H1 (cell line): ENCODE measurements around the gene LEFTY2. TPM values are rescaled to one million over a fixed set of nuclear protein-coding genes. Genes with fewer than 3 reads are reported as not detected.

Source experiments
- ASH2L ChIP-seq: fragments of 200-600, 300-600 bp; sonication (generic); IDR thresholded peaks from one replicate; pipeline ENCODE4 v1.7.1; 2017; ENCODE audit warnings: low read length
- CHD7 ChIP-seq: fragments of 300-600 bp; sonication (generic); IDR thresholded peaks from 2 replicates; pipeline ENCODE4 v1.7.1; 2012; ENCODE audit warnings: low read length, moderate library complexity, mild to moderate bottlenecking, inconsistent platforms; ENCODE audit not compliant: insufficient replicate concordance
- CREB1 ChIP-seq: IDR thresholded peaks from 2 replicates; pipeline ENCODE4 v1.6.1; 2012; ENCODE audit warnings: inconsistent platforms
- JUND ChIP-seq: IDR thresholded peaks from 2 replicates; pipeline ENCODE4 v1.6.1; 2011; ENCODE audit warnings: mild to moderate bottlenecking, improper control_type of control experiment, low read length
- MAX ChIP-seq: IDR thresholded peaks from 2 replicates; pipeline ENCODE4 v1.6.1; 2012; ENCODE audit warnings: inconsistent platforms
- polyA plus RNA-seq, 7 experiments: library from polyadenylated mRNA; depleted of rRNA in 3 of 7; stranded (reverse) in 5 of 7; unstranded in 2 of 7; fragments of >200 nt in 5 of 7; fragments of 200-250 nt in 2 of 7; gene quantifications; 1 replicate in 5 of 7; 2 replicates in 1 of 7; 4 replicates in 1 of 7; pipeline versions ENCODE4 v1.2.1 to v1.2.3, GENCODE V29; 2011 to 2013; ENCODE audit warnings: missing spikeins in 2 of 7, mixed read lengths in 2 of 7
- total RNA-seq: library from RNA; stranded (reverse); fragmentation: NEBNext Ultra II Directional; extraction: Animal tissue kit (Norgen Biotek cat#: 25700); gene quantifications from 2 replicates; pipeline ENCODE4 v1.2.1, GENCODE V29; 2021

LEFTY2 gene
- total and polyA plus RNA-seq, 2 of the 8 experiments (the other 6 are each of a cell fraction or from before 2014, with no cell fraction given), result 2.6 to 4.3 TPM

- TF ChIP-seq CHD7, result no peak
- no peak for TF ChIP-seq CREB1
- no peak for TF ChIP-seq ASH2L
- no peak for TF ChIP-seq JUND
- no peak for TF ChIP-seq MAX
Measured at GRCh38 chr1:225896494-225896893, 44.5 kb downstream of the LEFTY2 start (continued).
